Muscle layer of duodenum (tissue), 2 donors: ENCODE results near the gene TMEM121.
"Not testable (repeated sequence)": the region's sequence is repeated elsewhere in the genome, so short reads cannot be mapped to it uniquely, and the experiment has no call there.

Experiments used
- H3K27ac ChIP-seq: one replicate; pipeline ENCODE4 v1.7.0; 2013; ENCODE audit warnings: mild to moderate bottlenecking, low read length
- H3K27me3 ChIP-seq: one replicate; pipeline ENCODE4 v1.7.0; 2013; ENCODE audit warnings: low read depth, mild to moderate bottlenecking, control low read depth, low read length
- H3K36me3 ChIP-seq, 2 donors: one replicate each; pipeline ENCODE4 v1.7.0; 2013; ENCODE audit warnings: low read length in 2 of 2, control low read depth in 1 of 2, mild to moderate bottlenecking in 1 of 2; ENCODE audit not compliant: insufficient read depth in 2 of 2, control insufficient read depth in 1 of 2
- H3K4me1 ChIP-seq, 2 donors: one replicate each; pipeline ENCODE4 v1.7.0; 2013; ENCODE audit warnings: low read length in 2 of 2, mild to moderate bottlenecking in 2 of 2, control low read depth in 1 of 2, moderate library complexity in 1 of 2; ENCODE audit not compliant: insufficient read depth in 2 of 2, control insufficient read depth in 1 of 2
- H3K4me3 ChIP-seq, 2 donors: one replicate each; pipeline ENCODE4 v1.7.0; 2013; ENCODE audit warnings: low read length in 2 of 2, low read depth in 1 of 2, mild to moderate bottlenecking in 1 of 2
- H3K9me3 ChIP-seq, 2 donors: one replicate each; pipeline ENCODE4 v1.7.0; 2013; ENCODE audit warnings: low read length in 2 of 2, control low read depth in 1 of 2, mild to moderate bottlenecking in 1 of 2; ENCODE audit not compliant: control insufficient read depth in 1 of 2
- donor health status: healthy.

TMEM121 gene

DNA sequence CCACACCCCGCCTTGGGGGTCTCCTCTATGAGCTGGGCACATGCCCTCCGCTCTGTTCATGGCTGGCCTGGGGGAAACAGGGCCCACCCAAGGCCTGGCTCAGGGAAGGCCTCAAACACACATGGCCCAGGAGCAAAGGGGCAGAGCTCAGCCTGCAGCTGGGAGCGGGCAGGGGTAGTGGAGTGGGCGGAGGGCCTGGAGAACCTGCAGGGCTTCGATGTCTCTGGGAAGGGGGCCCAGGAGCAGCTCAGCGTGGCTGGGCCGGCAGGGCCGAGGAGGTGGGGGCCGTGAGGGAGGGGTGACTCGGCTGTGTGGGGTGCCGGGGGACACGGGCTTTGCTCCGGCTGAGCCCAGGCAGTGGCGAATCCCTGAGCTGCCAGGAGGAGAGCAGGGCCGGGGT lies 47.5 kb downstream of the TMEM121 start:
- H3K4me3 ChIP-seq, H3K4me1 ChIP-seq, H3K36me3 ChIP-seq, H3K9me3 ChIP-seq, H3K27ac ChIP-seq, H3K27me3 ChIP-seq: not testable (repeated sequence)

DNA sequence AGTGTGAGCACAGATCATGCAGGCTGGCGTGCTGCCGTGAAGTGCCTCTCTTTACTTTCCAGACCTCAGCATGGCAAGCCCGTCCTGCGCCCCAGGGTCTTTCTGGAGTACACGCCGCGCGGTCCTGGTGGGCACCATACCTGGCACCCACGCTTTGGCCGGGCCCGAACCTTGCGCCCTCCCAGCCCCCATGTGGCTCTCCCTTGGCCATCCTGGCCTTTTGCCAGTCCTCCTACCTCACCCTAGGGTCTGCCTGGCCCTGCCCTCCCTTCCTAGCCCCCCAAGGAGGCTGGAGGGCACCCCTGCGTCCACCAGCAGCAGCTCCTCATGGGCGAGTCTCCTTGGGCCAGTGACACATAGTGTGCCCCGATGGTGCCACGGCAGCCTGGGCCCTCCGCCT lies 48.0 kb downstream of the TMEM121 start:
- not testable (repeated sequence) for H3K36me3 ChIP-seq, H3K4me3 ChIP-seq, H3K27me3 ChIP-seq, H3K9me3 ChIP-seq, H3K27ac ChIP-seq, H3K4me1 ChIP-seq

DNA sequence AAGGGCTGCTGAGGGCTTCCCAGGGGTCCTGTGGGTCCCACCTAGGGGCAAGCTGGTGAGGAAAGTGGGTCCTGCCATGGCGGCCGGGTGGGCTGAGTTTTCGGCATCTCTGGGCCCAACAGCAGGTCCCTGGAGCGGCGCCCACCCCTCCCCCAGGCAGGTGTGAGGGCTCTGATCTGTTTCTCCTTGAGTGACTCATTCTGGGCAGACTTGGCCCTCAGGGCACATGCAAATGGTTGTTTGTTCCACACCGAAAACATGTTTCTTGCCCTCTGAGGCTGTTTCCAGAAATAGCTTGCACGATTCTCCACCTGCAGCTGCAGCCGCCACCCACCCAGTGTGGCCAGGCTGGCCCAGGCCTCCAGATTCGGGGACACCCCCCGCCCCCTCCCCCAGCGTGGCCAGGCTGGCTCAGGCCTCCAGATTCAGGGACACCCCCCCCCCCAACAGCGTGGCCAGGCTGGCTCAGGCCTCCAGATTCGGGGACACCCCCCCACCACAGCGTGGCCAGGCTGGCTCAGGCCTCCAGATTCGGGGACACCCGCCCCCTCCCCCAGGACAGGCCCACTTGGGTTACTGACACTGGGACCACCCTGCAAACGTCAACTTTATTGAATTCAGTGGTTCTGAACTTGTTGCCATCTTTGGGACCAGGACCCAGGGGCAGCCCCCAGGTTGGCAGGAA lies 48.8 kb downstream of the TMEM121 start:
- not testable (repeated sequence) for H3K4me1 ChIP-seq, H3K4me3 ChIP-seq, H3K27ac ChIP-seq, H3K9me3 ChIP-seq, H3K36me3 ChIP-seq, H3K27me3 ChIP-seq

DNA sequence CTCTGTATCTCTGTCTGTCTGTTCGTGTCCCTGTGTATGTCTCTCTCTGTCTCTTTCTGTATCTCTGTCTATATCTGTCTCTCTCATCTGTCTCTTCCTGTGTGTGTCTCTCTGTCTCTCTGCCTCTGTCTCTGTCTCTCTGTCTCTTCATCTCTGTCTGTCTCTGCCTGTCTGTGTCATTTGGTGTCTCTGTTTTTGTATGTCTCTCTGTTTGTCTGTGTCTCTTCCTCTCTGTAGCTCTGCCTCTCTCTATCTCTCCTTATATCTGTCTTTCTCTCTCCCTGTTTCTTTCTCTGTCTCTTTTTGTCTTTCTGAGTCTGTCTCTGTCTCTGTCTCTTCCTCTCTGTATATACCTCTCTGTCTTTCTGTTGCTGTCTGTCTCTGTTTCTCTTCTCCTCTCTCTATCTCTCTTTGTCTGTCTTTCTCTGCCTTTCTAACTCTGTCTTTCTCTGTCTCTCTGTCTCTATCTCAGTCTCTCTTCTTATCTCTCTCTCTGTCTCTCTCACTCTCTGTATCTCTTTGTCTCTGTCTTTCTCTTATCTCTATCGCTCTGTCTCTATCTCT lies 50.2 kb downstream of the TMEM121 start:
- no peaks in the 10 kb centered on the region for H3K9me3 ChIP-seq
- no peaks in the 10 kb centered on the region for H3K4me1 ChIP-seq
- H3K27ac ChIP-seq, result no peak overlapping the region
- H3K36me3 ChIP-seq, result no peaks in the 10 kb centered on the region
- no peaks in the 10 kb centered on the region for H3K27me3 ChIP-seq
- no peak overlapping the region for H3K4me3 ChIP-seq

DNA sequence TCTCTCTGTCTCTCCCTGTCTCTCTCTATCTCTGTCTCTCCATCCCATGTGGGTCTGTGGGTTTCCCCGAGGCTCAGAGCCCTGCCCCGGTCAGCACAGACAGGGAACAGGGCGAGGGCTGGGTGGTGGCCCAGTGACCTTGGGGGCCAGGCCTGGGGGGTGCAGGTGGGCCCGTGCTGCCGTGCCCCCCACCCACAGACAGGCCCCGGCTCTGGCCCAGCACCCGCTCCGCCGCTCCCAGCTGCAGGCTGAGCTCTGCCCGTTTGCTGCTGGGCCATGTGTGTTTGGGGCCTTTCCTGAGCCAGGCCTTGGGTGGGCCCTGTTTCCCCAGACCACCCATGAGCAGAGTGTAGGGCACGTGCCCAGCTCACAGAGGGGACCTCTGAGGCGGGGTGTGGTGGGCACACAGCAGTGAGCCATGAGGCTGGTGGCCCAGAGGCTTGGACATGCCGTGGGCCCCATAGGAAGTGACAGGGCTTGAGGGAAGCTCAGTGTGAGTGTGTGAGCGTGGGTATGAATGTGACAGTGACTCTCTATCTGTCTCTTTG lies 51.0 kb downstream of the TMEM121 start:
- Histone ChIP-seq H3K9me3 (no peaks in the 10 kb centered on the region), H3K36me3 (no peaks in the 10 kb centered on the region), H3K4me1 (no peaks in the 10 kb centered on the region), H3K4me3 (no peak overlapping the region), H3K27me3 (no peaks in the 10 kb centered on the region), H3K27ac (no peak overlapping the region)

DNA sequence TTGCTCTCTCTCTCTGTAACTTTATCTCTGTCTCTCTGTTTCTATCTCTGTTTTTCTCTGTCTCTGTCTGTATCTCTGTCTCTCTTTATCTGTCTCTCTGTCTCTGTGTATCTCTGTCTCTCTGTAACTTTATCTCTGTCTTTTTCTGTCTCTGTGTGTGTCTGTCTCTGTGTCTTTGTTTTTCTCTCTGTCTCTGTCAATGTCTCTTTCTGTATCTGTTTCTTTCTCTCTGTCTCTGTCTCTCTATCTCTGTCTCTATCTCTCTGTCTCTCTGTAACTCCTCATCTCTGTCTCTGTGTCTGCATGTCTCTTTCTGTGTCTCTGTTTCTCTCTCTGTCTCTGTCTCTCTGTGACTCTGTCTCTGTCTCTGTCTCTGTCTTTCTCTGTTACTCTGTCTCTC lies 51.7 kb downstream of the TMEM121 start:
- Histone ChIP-seq H3K9me3 (peaks cover 0 to 5% of the 10 kb centered on the region in 2 donors), H3K27me3 (no peaks in the 10 kb centered on the region), H3K4me3 (no peak overlapping the region), H3K36me3 (no peaks in the 10 kb centered on the region), H3K4me1 (no peaks in the 10 kb centered on the region), H3K27ac (no peak overlapping the region)

DNA sequence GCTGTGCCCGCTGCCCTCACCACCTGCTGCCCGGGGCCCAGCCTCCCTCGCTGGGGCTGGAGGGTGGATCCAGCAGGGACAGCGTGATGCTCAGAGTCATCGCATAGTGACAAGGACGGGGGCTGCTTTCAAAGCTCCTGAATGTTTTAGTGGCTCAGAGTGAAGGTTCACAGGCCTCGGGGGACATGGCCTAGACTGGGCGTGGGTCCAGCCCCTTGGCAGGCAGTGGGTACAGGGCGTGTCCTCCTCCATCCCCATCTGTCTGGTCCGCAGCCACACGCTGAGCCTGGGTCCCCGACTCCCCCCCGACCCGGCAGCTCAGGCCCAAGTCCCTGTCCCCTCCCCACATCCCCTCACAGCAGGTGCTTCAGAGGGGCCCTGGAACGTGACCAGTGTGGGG lies 52.8 kb downstream of the TMEM121 start:
- not testable (repeated sequence) for H3K9me3 ChIP-seq, H3K4me1 ChIP-seq, H3K36me3 ChIP-seq, H3K27me3 ChIP-seq, H3K27ac ChIP-seq, H3K4me3 ChIP-seq
